Transverse colon (tissue), 3 donors: ENCODE data around the gene WAPL.

Source experiments
- POLR2A ChIP-seq: fragments of 450-650 bp; IDR thresholded peaks from one replicate; pipeline ENCODE4 v1.6.1; 2016; ENCODE audit warnings: antibody characterized with exemption, mild to moderate bottlenecking, moderate library complexity
- TF ChIP-seq, protein P1 (sequence below), 5 experiments: fragments of 200-600 bp in 3 of 5; fragments of 450-650 bp in 2 of 5; sonication (generic) in 3 of 5; IDR thresholded peaks; 1 replicate in 2 of 5; 2 replicates in 3 of 5; pipeline ENCODE4 v1.5.1; 2016 to 2017; ENCODE audit warnings: antibody characterized with exemption in 5 of 5, inconsistent platforms in 3 of 5, mild to moderate bottlenecking in 2 of 5, moderate library complexity in 1 of 5

DNA sequence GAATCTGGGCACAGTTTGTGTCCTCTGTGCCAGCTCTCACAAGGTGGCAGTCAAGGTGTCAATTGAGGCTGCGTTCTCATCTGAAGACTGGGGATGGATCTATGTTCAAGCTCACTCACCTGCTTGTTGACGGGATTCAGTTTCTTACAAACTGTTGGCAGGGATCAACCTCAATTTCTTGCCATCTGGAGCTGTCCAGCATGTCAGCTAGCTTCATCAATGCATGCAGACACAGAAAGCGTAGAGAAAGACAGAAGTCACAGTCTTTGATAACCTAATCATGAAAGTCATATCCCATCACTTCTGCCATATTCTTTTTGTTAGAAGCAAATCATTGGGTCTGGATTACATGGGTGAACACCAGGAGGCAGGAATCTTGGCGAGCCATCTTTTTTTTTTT lies 32.0 kb upstream of the WAPL start:
- TF ChIP-seq, protein P1, sequence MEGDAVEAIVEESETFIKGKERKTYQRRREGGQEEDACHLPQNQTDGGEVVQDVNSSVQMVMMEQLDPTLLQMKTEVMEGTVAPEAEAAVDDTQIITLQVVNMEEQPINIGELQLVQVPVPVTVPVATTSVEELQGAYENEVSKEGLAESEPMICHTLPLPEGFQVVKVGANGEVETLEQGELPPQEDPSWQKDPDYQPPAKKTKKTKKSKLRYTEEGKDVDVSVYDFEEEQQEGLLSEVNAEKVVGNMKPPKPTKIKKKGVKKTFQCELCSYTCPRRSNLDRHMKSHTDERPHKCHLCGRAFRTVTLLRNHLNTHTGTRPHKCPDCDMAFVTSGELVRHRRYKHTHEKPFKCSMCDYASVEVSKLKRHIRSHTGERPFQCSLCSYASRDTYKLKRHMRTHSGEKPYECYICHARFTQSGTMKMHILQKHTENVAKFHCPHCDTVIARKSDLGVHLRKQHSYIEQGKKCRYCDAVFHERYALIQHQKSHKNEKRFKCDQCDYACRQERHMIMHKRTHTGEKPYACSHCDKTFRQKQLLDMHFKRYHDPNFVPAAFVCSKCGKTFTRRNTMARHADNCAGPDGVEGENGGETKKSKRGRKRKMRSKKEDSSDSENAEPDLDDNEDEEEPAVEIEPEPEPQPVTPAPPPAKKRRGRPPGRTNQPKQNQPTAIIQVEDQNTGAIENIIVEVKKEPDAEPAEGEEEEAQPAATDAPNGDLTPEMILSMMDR (IDR thresholded peaks at IDR 0.05) = no peak
- no peak for TF ChIP-seq POLR2A
